Measurements from ENCODE around the gene PDPK1. TPM values are rescaled to one million over a fixed set of nuclear protein-coding genes. Genes with fewer than 3 reads are reported as not detected.

Gene PDPK1
- 10 to 100 TPM; 28.3 to 45.7 (median 35.0) TPM for total RNA-seq

DNA sequence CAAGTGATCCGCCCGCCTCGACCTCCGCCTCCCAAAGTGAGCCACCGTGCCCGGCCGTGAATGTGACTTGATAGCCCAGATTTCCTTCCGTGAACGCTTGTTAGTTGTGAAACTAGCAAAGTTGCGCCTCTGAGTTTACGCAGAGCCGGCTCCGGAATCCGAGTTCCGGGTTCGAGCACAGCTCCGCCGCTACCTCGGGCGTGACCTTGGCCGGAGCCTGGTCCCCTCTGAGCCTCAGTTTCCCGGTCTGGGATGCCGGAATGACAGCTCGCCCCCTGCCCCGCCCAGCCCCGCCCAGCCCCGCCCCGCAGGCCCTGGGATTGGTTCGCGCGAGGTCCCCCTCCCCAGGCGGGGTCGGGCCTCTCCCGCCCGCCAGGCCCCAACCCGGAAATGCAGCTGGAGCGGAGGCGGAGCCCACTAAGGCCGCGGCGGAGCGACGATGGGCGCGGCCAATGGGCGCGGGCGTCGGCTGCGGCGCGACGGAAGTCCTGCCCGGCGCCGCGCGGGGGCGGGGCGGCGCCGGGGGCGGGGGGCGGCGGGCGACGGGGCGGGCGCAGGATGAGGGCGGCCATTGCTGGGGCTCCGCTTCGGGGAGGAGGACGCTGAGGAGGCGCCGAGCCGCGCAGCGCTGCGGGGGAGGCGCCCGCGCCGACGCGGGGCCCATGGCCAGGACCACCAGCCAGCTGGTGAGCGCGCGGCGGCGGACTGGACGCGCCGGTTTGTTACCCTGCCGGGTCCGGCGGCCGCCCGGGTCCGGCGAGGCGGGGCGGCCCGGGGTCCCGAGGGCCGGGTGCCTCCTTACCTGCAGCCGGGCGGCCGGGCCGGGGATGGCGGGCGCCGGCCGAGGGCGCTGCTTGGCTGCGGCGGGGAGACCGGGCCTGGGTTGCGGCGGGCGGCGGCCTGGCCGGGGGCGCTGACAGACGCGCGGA, at the start of gene PDPK1:
PDPK1 (plus strand) TSS at position 571 of the 929 bp plus-strand sequence; CDS start at position 663, 92 bp downstream.
- H3K4me1 ChIP-seq: peaks cover 33 to 74% (median 64%) of the 10 kb centered on the region in 4 donors
- no peak for TF ChIP-seq EP300 (IDR thresholded peaks at IDR 0.05)
- TF ChIP-seq, protein P1, sequence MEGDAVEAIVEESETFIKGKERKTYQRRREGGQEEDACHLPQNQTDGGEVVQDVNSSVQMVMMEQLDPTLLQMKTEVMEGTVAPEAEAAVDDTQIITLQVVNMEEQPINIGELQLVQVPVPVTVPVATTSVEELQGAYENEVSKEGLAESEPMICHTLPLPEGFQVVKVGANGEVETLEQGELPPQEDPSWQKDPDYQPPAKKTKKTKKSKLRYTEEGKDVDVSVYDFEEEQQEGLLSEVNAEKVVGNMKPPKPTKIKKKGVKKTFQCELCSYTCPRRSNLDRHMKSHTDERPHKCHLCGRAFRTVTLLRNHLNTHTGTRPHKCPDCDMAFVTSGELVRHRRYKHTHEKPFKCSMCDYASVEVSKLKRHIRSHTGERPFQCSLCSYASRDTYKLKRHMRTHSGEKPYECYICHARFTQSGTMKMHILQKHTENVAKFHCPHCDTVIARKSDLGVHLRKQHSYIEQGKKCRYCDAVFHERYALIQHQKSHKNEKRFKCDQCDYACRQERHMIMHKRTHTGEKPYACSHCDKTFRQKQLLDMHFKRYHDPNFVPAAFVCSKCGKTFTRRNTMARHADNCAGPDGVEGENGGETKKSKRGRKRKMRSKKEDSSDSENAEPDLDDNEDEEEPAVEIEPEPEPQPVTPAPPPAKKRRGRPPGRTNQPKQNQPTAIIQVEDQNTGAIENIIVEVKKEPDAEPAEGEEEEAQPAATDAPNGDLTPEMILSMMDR (IDR thresholded peaks at IDR 0.05): no peak
- TF ChIP-seq POLR2AphosphoS5 (IDR thresholded peaks at IDR 0.05): peak; percentile 44 to 68
- TF ChIP-seq POLR2A (IDR thresholded peaks at IDR 0.05; ENCODE audit: low read depth): peak; percentile 48
- intact Hi-C loops (cut with DNase I): no loop called here
- no peaks in the 10 kb centered on the region for H3K9me3 ChIP-seq
- peak within 1 kb of the TSS; percentile 61 to 97 (median 70) for H3K4me3 ChIP-seq
- H3K27me3 ChIP-seq: no peaks in the 10 kb centered on the region
- peaks cover 0 to 6% (median 2%) of the 10 kb centered on the region in 4 donors for H3K36me3 ChIP-seq
- DNase-seq (ENCODE audit: extremely low spot score): peak; percentile 96
- WGBS: 0% methylated on average over 38 of the region's 126 CpGs
- H3K27ac ChIP-seq (replicated peaks in 1 of 4): peak within 1 kb of the TSS; percentile 83 to 91 (median 86)

DNA sequence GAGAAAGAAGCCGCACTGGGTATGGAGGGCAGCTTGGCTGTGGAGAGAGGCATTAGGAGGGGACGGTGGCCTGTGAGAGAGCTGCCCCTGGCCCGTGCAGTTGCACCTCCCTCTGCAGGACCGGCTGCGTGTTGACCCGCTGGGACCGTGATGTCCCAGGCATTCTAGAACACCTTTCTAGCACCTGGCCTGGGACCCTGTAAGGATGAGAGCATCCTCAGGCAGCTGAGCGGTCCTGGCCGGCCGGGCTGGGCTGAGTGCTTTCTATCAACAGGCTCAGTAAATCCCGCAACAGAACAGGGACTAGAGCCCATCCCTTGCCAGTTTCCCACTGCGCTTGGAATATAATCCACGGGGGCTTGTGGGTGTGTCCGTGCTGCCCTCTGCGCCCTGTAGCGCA, 48.2 kb upstream of the PDPK1 start:
- Histone ChIP-seq H3K4me1 (peaks cover 11 to 24% (median 14%) of the 10 kb centered on the region in 4 donors), H3K4me3 (no peak overlapping the region), H3K9me3 (no peaks in the 10 kb centered on the region), H3K36me3 (peaks cover 0 to 16% (median 5%) of the 10 kb centered on the region in 4 donors), H3K27ac (replicated peaks in 1 of 4) (no peak overlapping the region), H3K27me3 (no peaks in the 10 kb centered on the region)
- intact Hi-C loops (cut with DNase I): no loop called here
- no peak for TF ChIP-seq EP300 (IDR thresholded peaks at IDR 0.05)
- TF ChIP-seq, protein P1 (IDR thresholded peaks at IDR 0.05): no peak
- no peak for DNase-seq (ENCODE audit: extremely low spot score)
- whole genome bisulfite sequencing: 92% methylated on average over 7 of the region's 16 CpGs

DNA sequence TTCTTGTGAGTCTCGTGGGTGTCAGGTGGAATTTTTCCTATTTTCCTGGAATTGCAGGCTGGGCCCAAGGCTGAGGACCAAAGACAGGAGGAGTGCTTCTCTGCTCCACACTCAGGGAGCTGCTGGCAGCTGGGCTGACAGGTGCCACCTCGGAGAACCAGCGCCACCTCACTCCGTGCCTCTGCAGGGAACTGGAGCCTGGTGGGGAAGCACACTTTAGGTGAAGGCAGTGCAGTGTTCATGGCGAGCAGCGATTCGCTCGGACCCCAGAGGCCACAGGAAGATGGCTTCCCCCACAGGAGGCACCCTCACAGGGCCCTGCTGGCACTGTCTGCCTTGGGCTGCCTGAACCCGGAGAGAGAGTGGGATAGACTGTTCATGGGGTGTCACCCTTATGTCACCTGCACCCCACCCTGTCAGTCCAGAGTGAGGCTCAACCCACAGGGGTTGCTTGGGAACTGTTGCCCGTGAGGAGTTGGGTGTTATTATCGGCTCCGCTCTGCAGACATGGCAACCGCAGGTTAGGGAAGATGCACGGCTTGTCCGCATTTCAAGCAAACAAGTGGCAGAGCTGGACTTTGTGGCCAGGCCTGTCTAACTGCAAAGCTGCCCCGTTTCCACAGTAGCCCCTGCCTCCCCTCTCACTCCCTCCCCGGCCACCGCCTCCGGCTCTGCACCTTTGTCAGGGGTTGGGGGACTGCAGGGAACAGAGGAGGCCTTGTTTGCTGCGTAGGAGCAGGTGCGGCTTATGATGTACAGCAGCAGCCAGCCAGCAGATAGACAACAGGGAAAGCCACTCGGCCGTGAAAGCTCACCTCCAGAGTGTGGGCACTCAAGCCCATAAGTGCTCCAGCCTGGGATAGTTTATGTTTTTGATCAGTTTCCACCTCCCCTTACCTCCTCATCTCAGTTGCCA, 47.4 kb upstream of the PDPK1 start:
- WGBS: 91% methylated on average over 19 of the region's 23 CpGs
- peaks cover 0 to 16% (median 5%) of the 10 kb centered on the region in 4 donors for H3K36me3 ChIP-seq
- no peak overlapping the region for H3K27ac ChIP-seq (replicated peaks in 1 of 4)
- peaks cover 7 to 17% (median 13%) of the 10 kb centered on the region in 4 donors for H3K4me1 ChIP-seq
- intact Hi-C loops (cut with DNase I): no loop called here
- H3K27me3 ChIP-seq: no peaks in the 10 kb centered on the region
- no peak for TF ChIP-seq POLR2A (IDR thresholded peaks at IDR 0.05; ENCODE audit: low read depth)
- TF ChIP-seq, protein P1 (IDR thresholded peaks at IDR 0.05): no peak
- no peak for TF ChIP-seq POLR2AphosphoS5 (IDR thresholded peaks at IDR 0.05)
- TF ChIP-seq EP300 (IDR thresholded peaks at IDR 0.05): no peak
- H3K4me3 ChIP-seq: no peak overlapping the region
- H3K9me3 ChIP-seq: no peaks in the 10 kb centered on the region
- no peak for DNase-seq (ENCODE audit: extremely low spot score)

DNA sequence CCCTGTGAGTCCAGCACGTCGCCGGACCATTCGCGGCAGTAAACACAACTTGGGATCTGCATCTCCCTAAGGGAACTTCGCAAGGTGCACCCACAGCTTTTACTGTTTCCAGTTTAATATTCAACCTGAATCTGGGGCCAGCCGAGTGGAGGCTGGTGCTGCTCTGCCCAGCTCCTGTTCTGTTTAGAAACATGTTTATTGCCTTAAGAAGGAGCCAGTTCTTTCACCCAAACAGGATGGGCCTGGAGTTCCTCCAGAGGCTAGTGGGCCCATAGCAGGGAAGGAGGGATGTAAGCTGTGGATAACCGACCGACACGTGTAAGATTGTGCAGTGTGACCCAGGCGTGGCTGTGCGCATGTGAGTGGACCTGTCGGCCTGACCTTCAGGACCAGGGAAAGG, 45.5 kb upstream of the PDPK1 start:
- TF ChIP-seq POLR2A (IDR thresholded peaks at IDR 0.05; ENCODE audit: low read depth) (no peak), POLR2AphosphoS5 (IDR thresholded peaks at IDR 0.05) (no peak), EP300 (IDR thresholded peaks at IDR 0.05) (no peak)
- TF ChIP-seq, protein P1 (IDR thresholded peaks at IDR 0.05): no peak
- H3K9me3 ChIP-seq: no peaks in the 10 kb centered on the region
- H3K36me3 ChIP-seq: peaks cover 13 to 24% (median 18%) of the 10 kb centered on the region in 4 donors
- H3K4me1 ChIP-seq: peaks cover 5 to 8% (median 7%) of the 10 kb centered on the region in 4 donors
- no peak overlapping the region for H3K4me3 ChIP-seq
- intact Hi-C loops (cut with DNase I): no loop called here
- H3K27ac ChIP-seq (replicated peaks in 1 of 4): no peak overlapping the region
- no peak for DNase-seq (ENCODE audit: extremely low spot score)
- WGBS: 88% methylated on average over 7 of the region's 13 CpGs
- H3K27me3 ChIP-seq: no peaks in the 10 kb centered on the region

Measured in esophagus muscularis mucosa (tissue), 4 donors.